ENCODE results near the gene OR10A3.

The OR10A3 gene

GRCh38 chr11:7892840-7893254 is 48.7 kb downstream of the OR10A3 start:
- DNase-seq (ENCODE audit: low read depth in 2 of 3, low spot score in 2 of 3), result no peak

GRCh38 chr11:7892059-7892699 is 49.3 kb downstream of the OR10A3 start:
- DNase-seq (ENCODE audit: low read depth in 2 of 3, low spot score in 2 of 3), result no peak

GRCh38 chr11:7890417-7891172 is 50.9 kb downstream of the OR10A3 start:
- DNase-seq (ENCODE audit: low read depth in 2 of 3, low spot score in 2 of 3), result no peak

GRCh38 chr11:7889985-7890384 is 51.5 kb downstream of the OR10A3 start:
- DNase-seq (ENCODE audit: low read depth in 2 of 3, low spot score in 2 of 3), result no peak
